ENCODE data around the gene NUPR1.

NUPR1 gene

GRCh38 chr16:28544998-28545397, 6.2 kb upstream of the NUPR1 start:
- Mint-ChIP-seq H3K4me1 (ENCODE audit: low read depth) (peaks cover 24% of the 10 kb centered on the region), H3K36me3 (ENCODE audit: low read depth) (no peaks in the 10 kb centered on the region), H3K27ac (no peak overlapping the region), H3K9me3 (no peaks in the 10 kb centered on the region), H3K4me3 (no peak overlapping the region), H3K27me3 (peaks cover 9% of the 10 kb centered on the region)
- intact Hi-C loops (cut with micrococcal nuclease) = no loop called here

GRCh38 chr16:28543072-28543471, 4.3 kb upstream of the NUPR1 start:
- peak overlapping the region; percentile 90 for H3K27ac Mint-ChIP-seq

GRCh38 chr16:28542646-28543045, 3.9 kb upstream of the NUPR1 start:
- peak overlapping the region; percentile 58 for H3K4me3 Mint-ChIP-seq
- intact Hi-C loops (cut with micrococcal nuclease) = no loop called here
- peak overlapping the region; percentile 90 for H3K27ac Mint-ChIP-seq
- H3K36me3 Mint-ChIP-seq (ENCODE audit: low read depth) = no peaks in the 10 kb centered on the region
- peaks cover under 1% of the 10 kb centered on the region for H3K27me3 Mint-ChIP-seq
- H3K4me1 Mint-ChIP-seq (ENCODE audit: low read depth) = peaks cover 37% of the 10 kb centered on the region
- no peaks in the 10 kb centered on the region for H3K9me3 Mint-ChIP-seq

More at GRCh38 chr16:28543072-28543471, 4.3 kb upstream of the NUPR1 start:
- peak overlapping the region; percentile 58 for H3K4me3 Mint-ChIP-seq
- H3K27me3 Mint-ChIP-seq = peaks cover 5% of the 10 kb centered on the region
- H3K36me3 Mint-ChIP-seq (ENCODE audit: low read depth) = no peaks in the 10 kb centered on the region
- peaks cover 34% of the 10 kb centered on the region for H3K4me1 Mint-ChIP-seq (ENCODE audit: low read depth)
- no peaks in the 10 kb centered on the region for H3K9me3 Mint-ChIP-seq
- intact Hi-C loops (cut with micrococcal nuclease) = no loop called here

GRCh38 chr16:28540346-28540745, 1.6 kb upstream of the NUPR1 start:
- peaks cover 42% of the 10 kb centered on the region for H3K4me1 Mint-ChIP-seq (ENCODE audit: low read depth)
- no peaks in the 10 kb centered on the region for H3K27me3 Mint-ChIP-seq
- H3K4me3 Mint-ChIP-seq = no peak overlapping the region
- no peaks in the 10 kb centered on the region for H3K36me3 Mint-ChIP-seq (ENCODE audit: low read depth)
- no peaks in the 10 kb centered on the region for H3K9me3 Mint-ChIP-seq
- intact Hi-C loops (cut with micrococcal nuclease) = no loop called here
- peak overlapping the region; percentile 51 for H3K27ac Mint-ChIP-seq

- peak overlapping the region; percentile 48 for H3K27ac Mint-ChIP-seq
- H3K36me3 Mint-ChIP-seq (ENCODE audit: low read depth) = no peaks in the 10 kb centered on the region
- peak overlapping the region; percentile 41 for H3K4me3 Mint-ChIP-seq
- H3K27me3 Mint-ChIP-seq = no peaks in the 10 kb centered on the region
- no peaks in the 10 kb centered on the region for H3K9me3 Mint-ChIP-seq
- intact Hi-C loops (cut with micrococcal nuclease) = no loop called here
- peaks cover 59% of the 10 kb centered on the region for H3K4me1 Mint-ChIP-seq (ENCODE audit: low read depth)
These were observed 626 bp downstream of the NUPR1 start for GRCh38 chr16:28537964-28538732.

GRCh38 chr16:28537076-28537475, 1.7 kb downstream of the NUPR1 start:
- Mint-ChIP-seq H3K4me3 (no peak overlapping the region), H3K36me3 (ENCODE audit: low read depth) (no peaks in the 10 kb centered on the region), H3K4me1 (ENCODE audit: low read depth) (peaks cover 61% of the 10 kb centered on the region), H3K27me3 (no peaks in the 10 kb centered on the region), H3K27ac (no peak overlapping the region), H3K9me3 (no peaks in the 10 kb centered on the region)
- intact Hi-C loops (cut with micrococcal nuclease) = no loop called here

GRCh38 chr16:28534542-28535373, 4.0 kb downstream of the NUPR1 start:
- Mint-ChIP-seq H3K36me3 (ENCODE audit: low read depth) (no peaks in the 10 kb centered on the region), H3K4me3 (no peak overlapping the region), H3K9me3 (no peaks in the 10 kb centered on the region), H3K27ac (peak overlapping the region; percentile 85), H3K4me1 (ENCODE audit: low read depth) (peaks cover 61% of the 10 kb centered on the region), H3K27me3 (no peaks in the 10 kb centered on the region)
- intact Hi-C loops (cut with micrococcal nuclease) = no loop called here

GRCh38 chr16:28532940-28533647, 5.7 kb downstream of the NUPR1 start:
- Mint-ChIP-seq H3K27ac (peak overlapping the region; percentile 85), H3K27me3 (no peaks in the 10 kb centered on the region), H3K36me3 (ENCODE audit: low read depth) (no peaks in the 10 kb centered on the region), H3K4me3 (no peak overlapping the region), H3K4me1 (ENCODE audit: low read depth) (peaks cover 46% of the 10 kb centered on the region), H3K9me3 (no peaks in the 10 kb centered on the region)
- intact Hi-C loops (cut with micrococcal nuclease) = no loop called here

- no peaks in the 10 kb centered on the region for H3K36me3 Mint-ChIP-seq (ENCODE audit: low read depth)
- H3K4me3 Mint-ChIP-seq = no peak overlapping the region
- peak overlapping the region; percentile 85 for H3K27ac Mint-ChIP-seq
- intact Hi-C loops (cut with micrococcal nuclease) = no loop called here
- H3K4me1 Mint-ChIP-seq (ENCODE audit: low read depth) = peaks cover 43% of the 10 kb centered on the region
- H3K27me3 Mint-ChIP-seq = no peaks in the 10 kb centered on the region
- H3K9me3 Mint-ChIP-seq = no peaks in the 10 kb centered on the region
These were observed 6.7 kb downstream of the NUPR1 start for GRCh38 chr16:28531777-28532744.

GRCh38 chr16:28529124-28529523, 9.7 kb downstream of the NUPR1 start:
- H3K36me3 Mint-ChIP-seq (ENCODE audit: low read depth) = no peaks in the 10 kb centered on the region
- no peaks in the 10 kb centered on the region for H3K27me3 Mint-ChIP-seq
- peaks cover 32% of the 10 kb centered on the region for H3K4me1 Mint-ChIP-seq (ENCODE audit: low read depth)
- peak overlapping the region; percentile 13 for H3K27ac Mint-ChIP-seq
- intact Hi-C loops (cut with micrococcal nuclease) = no loop called here
- H3K4me3 Mint-ChIP-seq = no peak overlapping the region
- no peaks in the 10 kb centered on the region for H3K9me3 Mint-ChIP-seq

GRCh38 chr16:28528463-28528867, 10.3 kb downstream of the NUPR1 start:
- intact Hi-C loops (cut with micrococcal nuclease) = no loop called here
- peaks cover 31% of the 10 kb centered on the region for H3K4me1 Mint-ChIP-seq (ENCODE audit: low read depth)
- H3K27me3 Mint-ChIP-seq = no peaks in the 10 kb centered on the region

GRCh38 chr16:28527985-28528384, 10.8 kb downstream of the NUPR1 start:
- Mint-ChIP-seq H3K36me3 (ENCODE audit: low read depth) (no peaks in the 10 kb centered on the region), H3K27ac (no peak overlapping the region), H3K9me3 (no peaks in the 10 kb centered on the region), H3K4me1 (ENCODE audit: low read depth) (peaks cover 26% of the 10 kb centered on the region), H3K27me3 (no peaks in the 10 kb centered on the region), H3K4me3 (no peak overlapping the region)
- intact Hi-C loops (cut with micrococcal nuclease) = no loop called here

More at GRCh38 chr16:28528463-28528867, 10.3 kb downstream of the NUPR1 start:
- Mint-ChIP-seq H3K27ac (no peak overlapping the region), H3K36me3 (ENCODE audit: low read depth) (no peaks in the 10 kb centered on the region), H3K4me3 (no peak overlapping the region), H3K9me3 (no peaks in the 10 kb centered on the region)

Measured in dendritic cell treated with granulocyte-macrophage colony-stimulating factor and Interleukin-4, amounts not matched to agents 40 ng/mL and 50 ng/mL, for 4 days (primary cell).